IMR-90 (cell line): Measurements from ENCODE around the gene GANC. TPM values are rescaled to one million over a fixed set of nuclear protein-coding genes. Genes with fewer than 3 reads are reported as not detected.

Experiments
- ATAC-seq: fragments of 200-7000 bp; cut with Tn5 transposase; 2 replicates; pipeline ENCODE4 v1.9.1; 2020; ENCODE audit warnings: low read depth, mild to moderate bottlenecking, moderate library complexity
- BruUV-seq: library from RNA; stranded (reverse); fragments of 400-500 nt; replicated peaks from 2 replicates; lab custom pipeline; 2021; lab: Mats Ljungman, UMichigan
- CTCF ChIA-PET: fragments of 300-600 bp; formaldehyde crosslinking; extraction: SDS; loops from one replicate; lab custom pipeline; 2021; ENCODE audit warnings: antibody characterized with exemption; lab: Yijun Ruan, JAX
- POLR2A ChIA-PET: fragments of 300-600 bp; sonication (Branson Sonifier 250); formaldehyde crosslinking; loops from one replicate; lab custom pipeline; 2022; ENCODE audit warnings: antibody characterized with exemption; ENCODE audit not compliant: unreplicated experiment; lab: Charles Lee
- DNase-seq: peaks from one replicate; pipeline ENCODE4 v3.0.0; 2013
- H2AFZ ChIP-seq: replicated peaks from 2 replicates; pipeline ENCODE3; 2013; ENCODE audit warnings: low read length, mild to moderate bottlenecking; ENCODE audit not compliant: poor library complexity
- H2AK5ac ChIP-seq: 2 replicates; pipeline ENCODE4 v1.6.1; 2013; ENCODE audit warnings: low read depth, low read length, inconsistent platforms
- H2AK9ac ChIP-seq: replicated peaks from 2 replicates; pipeline ENCODE3; 2013; ENCODE audit warnings: mild to moderate bottlenecking, low read depth, low read length, moderate library complexity; ENCODE audit not compliant: poor library complexity
- H2BK120ac ChIP-seq: 2 replicates; pipeline ENCODE4 v1.6.1; 2013; ENCODE audit warnings: low read depth, low read length, inconsistent platforms
- H2BK15ac ChIP-seq: 3 replicates; pipeline ENCODE4 v1.6.1; 2013; ENCODE audit warnings: low read depth, low read length, inconsistent platforms
- H2BK20ac ChIP-seq: 2 replicates; pipeline ENCODE4 v1.6.1; 2013; ENCODE audit warnings: low read depth, mild to moderate bottlenecking, inconsistent platforms, low read length, moderate library complexity
- H2BK5ac ChIP-seq: 2 replicates; pipeline ENCODE4 v1.6.1; 2013; ENCODE audit warnings: mild to moderate bottlenecking, low read depth, low read length, inconsistent platforms; ENCODE audit not compliant: poor library complexity, severe bottlenecking
- H3K14ac ChIP-seq: replicated peaks from 2 replicates; pipeline ENCODE4 v1.6.1; 2013; ENCODE audit warnings: low read depth, low read length, inconsistent platforms
- H3K18ac ChIP-seq: 2 replicates; pipeline ENCODE4 v1.6.1; 2013; ENCODE audit warnings: low read depth, low read length, control low read depth
- H3K23ac ChIP-seq: 2 replicates; pipeline ENCODE4 v1.6.1; 2013; ENCODE audit warnings: low read depth, low read length, inconsistent platforms
- H3K27ac ChIP-seq: 2 replicates; pipeline ENCODE4 v1.5.1; 2013; ENCODE audit warnings: mild to moderate bottlenecking, control low read depth, low read length; ENCODE audit not compliant: insufficient read depth
- H3K27me3 ChIP-seq: 2 replicates; pipeline ENCODE4 v1.6.1; 2013; ENCODE audit warnings: low read length; ENCODE audit not compliant: control insufficient read depth, insufficient read depth
- H3K36me3 ChIP-seq: 2 replicates; pipeline ENCODE4 v1.6.1; 2013; ENCODE audit warnings: low read length, mixed read lengths; ENCODE audit not compliant: control insufficient read depth, insufficient read depth
- H3K4ac ChIP-seq: 2 replicates; pipeline ENCODE4 v1.6.1; 2013; ENCODE audit warnings: low read depth, low read length, inconsistent platforms
- H3K4me1 ChIP-seq: 2 replicates; pipeline ENCODE4 v1.6.1; 2013; ENCODE audit warnings: low read length, mixed read lengths; ENCODE audit not compliant: control insufficient read depth, insufficient read depth
- H3K4me2 ChIP-seq: 2 replicates; pipeline ENCODE4 v1.6.1; 2013; ENCODE audit warnings: low read depth, mild to moderate bottlenecking, control low read depth, low read length, moderate library complexity
- H3K4me3 ChIP-seq: 2 replicates; pipeline ENCODE4 v1.5.1; 2013; ENCODE audit warnings: low read depth, mild to moderate bottlenecking, control low read depth, low read length, moderate library complexity; ENCODE audit not compliant: insufficient read depth
- H3K56ac ChIP-seq: 2 replicates; pipeline ENCODE4 v1.6.1; 2013; ENCODE audit warnings: low read length, inconsistent platforms; ENCODE audit not compliant: insufficient read depth; ENCODE audit errors: extremely low read depth
- H3K79me1 ChIP-seq, 2 experiments: 2 replicates each; pipeline ENCODE4 v1.6.1; 2013; ENCODE audit warnings: low read length in 2 of 2, inconsistent platforms in 1 of 2, low read depth in 1 of 2
- H3K9ac ChIP-seq: 2 replicates; pipeline ENCODE4 v1.6.1; 2013; ENCODE audit warnings: low read depth, low read length, control low read depth
- H3K9me1 ChIP-seq: 2 replicates; pipeline ENCODE4 v1.6.1; 2013; ENCODE audit warnings: low read length, inconsistent platforms; ENCODE audit not compliant: insufficient read depth
- H3K9me3 ChIP-seq: 2 replicates; pipeline ENCODE4 v1.6.1; 2013; ENCODE audit warnings: low read length; ENCODE audit not compliant: control insufficient read depth, insufficient read depth
- H4K20me1 ChIP-seq: 2 replicates; pipeline ENCODE4 v1.6.1; 2013; ENCODE audit warnings: low read length, inconsistent platforms; ENCODE audit not compliant: insufficient read depth
- H4K5ac ChIP-seq: 2 replicates; pipeline ENCODE4 v1.6.1; 2013; ENCODE audit warnings: mild to moderate bottlenecking, low read depth, low read length, control low read depth
- H4K8ac ChIP-seq, 2 experiments: 2 replicates each; pipeline ENCODE4 v1.6.1; 2013; ENCODE audit warnings: low read depth in 2 of 2, low read length in 2 of 2, control low read depth in 1 of 2, inconsistent platforms in 1 of 2
- H4K91ac ChIP-seq: 2 replicates; pipeline ENCODE4 v1.6.1; 2013; ENCODE audit warnings: low read depth, low read length, inconsistent platforms; ENCODE audit not compliant: insufficient read depth
- MAFK ChIP-seq: IDR thresholded peaks from 2 replicates; pipeline ENCODE4 v1.6.1; 2012; ENCODE audit warnings: low read depth, low read length, improper control_type of control experiment
- RAD21 ChIP-seq: IDR thresholded peaks from 2 replicates; pipeline ENCODE4 v1.6.1; 2012; ENCODE audit warnings: low read length, improper control_type of control experiment
- RCOR1 ChIP-seq: IDR thresholded peaks from 2 replicates; pipeline ENCODE4 v1.6.1; 2012; ENCODE audit warnings: mild to moderate bottlenecking, low read length, improper control_type of control experiment; ENCODE audit not compliant: insufficient replicate concordance
- WGBS, 2 experiments: methylation state at CpG; one replicate each; pipeline versions ENCODE4 v1.1.5 to v1.1.7; 2013; ENCODE audit warnings: missing lambda C conversion rate in 2 of 2; ENCODE audit not compliant: insufficient read length in 1 of 2; ENCODE audit errors: extremely low coverage in 2 of 2; 5-methylcytosine and 5-hydroxymethylcytosine counted together
- dilution Hi-C: fragments of 300-500 bp; cut with HindIII; formaldehyde crosslinking; loops from one replicate; pipeline ENCODE4 v1.14.3; 2018; ENCODE audit warnings: low sequenced_read_pairs; ENCODE audit not compliant: unreplicated experiment
- in situ Hi-C: fragments of 300-500 bp; cut with MboI; formaldehyde crosslinking; loops from 3 replicates; pipeline ENCODE4 v1.14.3; 2019; ENCODE audit warnings: low sequenced_read_pairs, inconsistent platforms, mixed read lengths
- intact Hi-C: fragments of 100-400 bp; cut with micrococcal nuclease; formaldehyde crosslinking; loops from 2 replicates; pipeline ENCODE4 v1.10.0; 2022
- polyA plus RNA-seq, 3 experiments: library from polyadenylated mRNA; depleted of rRNA; stranded (reverse); fragments of >200 nt; gene quantifications; 2 replicates each; pipeline ENCODE4 v1.2.3, GENCODE V29; 2012; ENCODE audit warnings: low replicate concordance in 1 of 3
- total RNA-seq: library from RNA; depleted of rRNA; stranded (reverse); fragments of >200 nt; gene quantifications from 2 replicates; pipeline ENCODE4 v1.2.3, GENCODE V29; 2012

GANC gene
- total and polyA plus RNA-seq, 2 of the 4 experiments (the other 2 are of a cell fraction): 7.1 to 19.2 TPM

DNA sequence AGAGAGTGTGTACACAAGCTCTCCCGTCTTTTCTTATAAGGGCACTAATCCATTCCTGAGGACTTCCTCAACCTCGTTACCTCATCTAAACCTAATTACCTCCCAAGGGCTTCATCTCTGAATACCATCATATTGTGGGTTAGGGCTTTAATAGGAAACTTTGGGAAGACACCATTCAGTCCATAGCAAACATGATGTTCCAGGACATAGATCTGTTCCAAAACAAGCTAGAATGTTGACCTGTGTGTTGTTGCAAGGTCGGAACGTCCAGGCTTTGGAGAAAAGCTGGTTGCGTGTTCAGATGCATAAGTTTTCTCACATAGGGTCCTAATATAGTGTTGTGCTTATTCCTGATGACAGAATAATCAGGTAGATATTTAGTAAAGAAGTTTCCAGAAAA, 9.9 kb downstream of the GANC start:
- H3K4me1 ChIP-seq: peaks cover 3% of the 10 kb centered on the region; the same call in 1 of the 2 replicates
- H3K56ac ChIP-seq: no peak overlapping the region
- peaks cover 14% of the 10 kb centered on the region for H3K9me1 ChIP-seq
- BruUV-seq: no TSS peak
- H4K20me1 ChIP-seq: no peaks in the 10 kb centered on the region
- POLR2A ChIA-PET: no interaction called here
- H4K5ac ChIP-seq: no peak overlapping the region
- CTCF ChIA-PET: no interaction called here
- dilution Hi-C loops (no loop called here), intact Hi-C loops (no loop called here), in situ Hi-C loops (no loop called here)
- H2AK5ac ChIP-seq: no peak overlapping the region
- H3K23ac ChIP-seq: no peak overlapping the region
- ATAC-seq (no peak), DNase-seq (no peak)
- no peak overlapping the region for H4K91ac ChIP-seq
- H3K27me3 ChIP-seq: no peaks in the 10 kb centered on the region
- no peak overlapping the region for H2BK15ac ChIP-seq
- H3K14ac ChIP-seq: no peak overlapping the region
- TF ChIP-seq RAD21: no peak
- TF ChIP-seq MAFK: no peak
- TF ChIP-seq RCOR1: no peak
- no peaks in the 10 kb centered on the region for H3K9me3 ChIP-seq
- no peak overlapping the region for H3K4me3 ChIP-seq
- H4K8ac ChIP-seq: no peak overlapping the region
- no peak overlapping the region for H3K4ac ChIP-seq
- no peak overlapping the region for H2BK120ac ChIP-seq
- peaks cover 0 to 5% of the 10 kb centered on the region in 2 experiments; a peak in 1 of 4 replicates for H3K79me1 ChIP-seq
- H2BK5ac ChIP-seq: no peak overlapping the region
- no peak overlapping the region for H3K9ac ChIP-seq
- H2AK9ac ChIP-seq: no peak overlapping the region
- no peak overlapping the region for H3K4me2 ChIP-seq
- H3K27ac ChIP-seq: no peak overlapping the region
- peaks cover 10% of the 10 kb centered on the region for H3K36me3 ChIP-seq
- H2BK20ac ChIP-seq: no peak overlapping the region
- no peak overlapping the region for H3K18ac ChIP-seq
- no peak overlapping the region for H2AFZ ChIP-seq
- no CpG with 5 or more reads among the region's 5 CpGs for WGBS, 2 experiments
